DND-41 (cell line): Measurements from ENCODE around the gene SEMA4B.

ENCODE experiments used
- CTCF ChIP-seq: IDR thresholded peaks from 2 replicates; pipeline ENCODE4 v1.5.1; 2012; ENCODE audit warnings: borderline replicate concordance, low read length, moderate library complexity, mild to moderate bottlenecking; ENCODE audit not compliant: poor library complexity, severe bottlenecking; ENCODE audit errors: extremely low read depth
- EZH2 ChIP-seq: IDR thresholded peaks from 3 replicates; pipeline ENCODE4 v1.6.1; 2012; ENCODE audit warnings: borderline replicate concordance, low read depth, mild to moderate bottlenecking, moderate library complexity, low read length, inconsistent platforms; ENCODE audit not compliant: severe bottlenecking

- TF ChIP-seq CTCF (no peak), EZH2 (no peak)
These were observed 12.7 kb downstream of the SEMA4B start for GRCh38 chr15:90213818-90214204.
